HG03571 (cell line): ENCODE results near the gene CPA1.

Source experiments
- ATAC-seq: cut with Tn5 transposase; IDR thresholded peaks from one replicate; pipeline ENCODE4 v1.9.1; 2021; ENCODE audit not compliant: unreplicated experiment

Gene CPA1

DNA sequence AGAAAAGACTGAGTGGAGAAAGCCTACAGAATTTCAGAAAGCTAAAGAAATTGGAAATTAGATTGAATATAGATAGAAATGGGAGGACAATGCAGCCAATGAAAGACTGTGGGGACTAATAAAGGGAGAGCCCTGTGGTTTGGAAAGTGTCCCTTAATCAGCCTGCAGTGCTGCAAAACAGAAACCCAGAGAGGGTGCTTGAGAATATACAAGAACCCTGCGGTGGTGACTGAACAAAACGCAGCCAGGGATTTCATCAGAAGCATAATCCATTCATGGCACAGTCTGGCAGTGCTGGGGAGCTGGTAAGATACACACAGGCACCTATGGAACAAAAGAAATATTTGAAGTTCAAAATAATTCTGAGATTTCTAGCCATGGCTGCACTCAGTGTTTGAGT, 41.4 kb downstream of the CPA1 start:
- no peak for ATAC-seq

DNA sequence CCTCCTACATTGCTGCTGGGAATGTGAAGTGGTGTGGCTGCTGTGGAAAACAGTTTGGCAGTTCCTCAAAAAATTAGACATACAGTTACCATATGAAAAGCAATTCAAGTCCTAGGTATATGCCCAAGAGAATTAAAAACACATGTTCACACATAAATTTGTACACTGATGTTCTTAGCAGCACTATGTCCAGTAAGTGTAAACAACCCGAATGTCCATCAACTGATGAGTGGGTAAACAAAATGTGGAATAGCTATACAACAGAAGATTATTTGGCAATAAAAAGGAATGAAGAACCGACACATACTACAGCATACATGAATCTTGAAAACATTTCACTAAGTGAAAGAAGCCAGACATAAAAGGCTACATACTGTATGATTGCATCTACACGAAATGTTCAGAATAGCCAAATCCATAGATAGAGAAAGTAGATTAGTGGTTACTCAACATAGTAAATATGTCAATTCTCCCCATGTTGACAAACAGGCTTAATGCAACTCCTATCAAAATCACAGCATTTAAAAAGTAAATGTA, 43.3 kb downstream of the CPA1 start:
- ATAC-seq = no peak

DNA sequence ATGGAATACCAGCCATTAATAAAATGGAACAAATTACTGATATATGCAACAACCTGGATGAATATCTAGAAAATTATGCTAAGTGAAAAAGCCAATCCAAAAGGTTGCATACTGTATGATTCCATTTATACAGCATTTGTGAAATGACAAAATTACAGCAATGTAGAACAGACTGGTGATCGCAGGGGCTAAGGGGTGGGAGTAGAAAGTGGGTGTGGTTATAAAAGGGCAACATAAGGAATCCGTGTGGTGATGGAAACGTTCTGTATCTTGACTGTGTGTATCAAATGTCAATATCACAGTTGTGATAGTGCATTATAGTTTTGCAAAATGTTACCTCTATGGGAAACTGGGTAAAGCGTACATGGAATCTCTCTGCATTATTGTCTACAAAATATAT, 45.5 kb downstream of the CPA1 start:
- no peak for ATAC-seq

DNA sequence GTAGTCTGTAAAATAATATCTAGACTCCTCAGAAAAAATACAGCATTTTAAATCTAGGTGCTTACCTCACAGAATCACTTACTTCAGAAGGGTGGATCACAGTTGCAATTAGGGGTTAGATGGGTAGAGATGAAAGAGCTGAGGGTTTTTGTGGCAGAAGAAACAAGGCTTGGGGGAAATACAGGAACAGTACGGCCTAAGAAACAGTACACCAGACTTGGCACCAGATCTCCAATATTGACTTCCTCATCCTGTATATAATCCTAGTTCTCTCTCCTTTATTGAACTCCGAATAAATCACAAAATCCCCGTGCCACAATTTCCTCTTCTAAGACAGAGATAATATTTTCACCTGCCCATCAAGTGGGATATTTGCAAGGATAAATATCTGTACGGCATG, 46.3 kb downstream of the CPA1 start:
- no peak for ATAC-seq

DNA sequence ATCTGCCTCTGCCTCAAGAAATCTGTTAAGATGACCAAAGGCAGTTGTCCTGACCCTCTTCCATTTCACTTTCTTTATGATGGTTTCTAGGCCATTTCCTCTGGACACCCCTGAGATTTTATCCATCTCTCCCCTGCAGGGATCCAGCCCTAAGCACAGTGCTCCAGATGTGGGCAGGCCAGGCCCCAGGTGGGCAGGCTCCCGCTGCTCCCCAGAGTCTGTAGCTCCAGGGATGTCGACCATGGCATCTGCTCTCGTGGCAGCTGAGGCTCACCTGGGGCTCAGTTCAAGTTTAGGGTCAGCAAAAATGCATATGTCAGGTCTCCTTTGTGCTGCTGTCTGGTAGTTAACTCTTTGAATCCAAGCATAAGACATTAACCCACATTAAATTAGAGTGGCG, 48.7 kb downstream of the CPA1 start:
- no peak for ATAC-seq

DNA sequence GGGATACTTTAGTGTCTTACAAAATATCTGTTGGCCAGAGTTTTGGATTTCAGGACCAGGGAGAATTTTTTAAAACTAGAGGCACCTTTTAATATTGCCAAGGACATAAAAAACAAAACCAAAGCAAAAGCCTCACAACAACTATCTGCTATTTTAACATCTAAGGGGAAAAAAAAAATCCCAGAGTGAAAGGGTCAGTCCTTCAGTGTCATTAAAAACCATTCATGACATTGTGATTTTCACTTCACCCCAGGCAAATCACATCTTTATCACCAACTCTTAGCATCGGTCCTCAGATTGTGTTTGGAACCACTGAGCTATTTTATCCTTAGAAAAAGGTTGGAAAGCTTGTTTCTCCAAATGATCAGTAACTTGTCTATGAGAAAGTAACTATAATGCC, 49.8 kb downstream of the CPA1 start:
- no peak for ATAC-seq

DNA sequence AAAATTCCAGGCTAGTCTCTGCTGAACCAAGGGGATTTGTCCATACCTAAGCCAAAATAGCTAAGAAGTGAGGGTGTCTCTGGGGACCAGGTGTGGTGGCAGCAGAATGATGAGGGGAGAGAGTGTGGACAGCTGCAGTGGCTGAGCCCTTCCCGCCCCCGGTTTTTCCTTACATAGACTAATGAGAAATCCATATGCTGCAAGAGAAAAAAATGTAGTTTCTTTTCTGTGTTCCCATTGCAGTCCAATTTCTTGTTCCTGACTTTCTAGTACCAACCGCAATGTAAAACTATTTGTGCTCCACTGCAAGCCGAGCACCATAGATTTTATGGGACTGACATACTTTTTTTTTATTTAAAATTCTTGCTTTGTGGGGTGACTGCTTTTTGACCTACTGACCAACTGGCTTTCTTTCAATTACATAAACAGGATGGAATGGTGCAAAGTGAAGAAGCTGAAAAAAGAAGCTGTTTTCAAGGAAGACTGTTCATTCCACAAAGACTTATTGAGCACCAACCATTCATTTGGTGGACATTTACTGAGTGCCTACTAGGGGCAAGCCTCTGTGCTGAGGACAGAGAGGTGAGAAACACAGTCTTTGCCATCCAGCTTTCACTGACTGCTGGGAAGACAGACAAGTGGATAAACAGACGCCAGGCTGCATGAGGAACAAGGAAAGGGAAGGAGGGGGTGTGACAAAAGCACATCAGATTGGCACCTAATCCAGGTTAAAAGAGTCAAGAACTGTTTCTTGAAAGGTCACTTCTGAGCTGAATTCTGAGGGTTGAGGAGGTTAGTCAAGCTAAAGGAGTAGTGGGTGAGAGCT, 50.8 kb downstream of the CPA1 start:
- ATAC-seq = no peak

DNA sequence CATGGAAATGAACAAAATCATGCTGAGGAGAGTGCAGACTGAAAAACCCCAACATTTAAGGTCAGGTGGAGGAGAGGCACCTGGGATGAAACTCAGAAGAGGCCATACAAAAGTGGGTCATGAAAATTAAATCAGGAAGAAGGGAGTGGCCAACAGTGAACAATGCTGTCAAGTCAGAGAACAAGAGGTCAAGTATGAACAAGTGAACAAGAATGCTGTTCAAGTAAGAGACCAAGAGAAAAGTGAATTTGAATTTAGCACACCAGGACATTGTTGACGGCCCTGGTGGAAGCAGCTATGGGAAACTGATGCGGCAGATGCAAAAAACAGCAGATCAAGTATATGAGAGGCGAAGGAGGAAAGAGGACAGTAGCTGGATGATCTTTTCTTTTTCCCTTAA, 52.6 kb downstream of the CPA1 start:
- ATAC-seq = no peak

DNA sequence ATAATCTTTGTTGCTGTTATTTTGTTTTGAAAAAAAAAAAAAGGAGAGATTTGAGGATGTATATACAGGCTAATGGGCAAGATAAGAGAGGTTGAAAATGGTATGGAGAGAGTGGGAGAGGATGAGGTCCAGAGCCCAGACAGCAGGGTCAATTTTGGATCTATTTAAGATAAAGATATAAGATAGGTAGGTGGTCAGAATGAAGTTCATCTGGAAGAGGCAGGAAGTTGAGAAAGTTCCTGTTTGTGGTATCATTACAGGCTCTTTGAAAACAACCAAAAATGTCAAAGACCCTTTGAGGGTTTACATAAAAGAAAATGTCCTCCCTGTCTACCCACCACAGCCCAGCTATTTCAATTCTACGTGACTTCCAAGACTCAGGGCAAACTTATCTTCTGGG, 53.0 kb downstream of the CPA1 start:
- ATAC-seq = no peak

DNA sequence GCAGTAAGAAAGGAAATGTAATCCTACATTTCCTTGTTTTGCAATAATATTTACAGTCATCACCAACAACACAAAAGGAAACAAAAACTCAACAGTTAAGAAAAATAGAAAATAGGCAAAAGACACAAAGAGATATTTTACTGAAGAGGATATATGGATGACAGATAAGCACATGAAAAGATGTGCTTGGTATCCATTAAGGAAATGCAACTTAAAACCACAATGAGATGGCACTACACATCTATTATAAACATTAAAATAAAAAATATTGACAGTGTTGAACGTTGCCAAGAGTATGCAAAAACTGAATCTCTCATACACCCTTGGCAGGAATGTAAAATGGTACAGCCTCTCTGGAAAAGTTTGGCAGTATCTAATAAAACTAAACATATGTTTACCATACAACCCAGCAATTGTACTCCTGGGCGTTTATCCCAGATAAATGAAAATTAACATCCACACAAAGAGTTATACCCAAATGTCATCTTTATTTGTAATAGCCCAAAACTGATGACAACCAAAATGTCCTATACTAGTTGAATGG, 55.1 kb downstream of the CPA1 start:
- ATAC-seq = no peak

DNA sequence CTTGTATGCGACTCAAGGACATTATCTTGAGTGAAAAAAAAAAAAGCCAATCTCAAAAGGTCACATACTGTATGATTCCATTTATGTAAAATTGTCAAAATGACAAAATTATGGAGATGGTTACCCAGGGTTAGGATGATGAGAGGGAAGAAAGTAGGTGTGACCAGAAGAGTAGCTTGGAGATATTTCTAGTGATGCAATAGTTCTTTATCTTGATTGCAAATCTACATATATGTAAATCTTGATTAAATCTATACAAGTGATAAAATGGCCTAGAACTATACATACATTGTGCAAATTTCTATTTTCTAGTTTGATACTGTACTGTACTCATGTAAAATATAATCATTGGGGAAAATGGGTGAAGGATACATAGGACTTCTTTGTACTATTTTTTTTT, 56.0 kb downstream of the CPA1 start:
- no peak for ATAC-seq
